ENCODE data around the gene LRMDA. TPM values are rescaled to one million over a fixed set of nuclear protein-coding genes. Genes with fewer than 3 reads are reported as not detected.

Gene LRMDA
- total and polyA plus RNA-seq, 2 of the 4 experiments (the other 2 are of a cell fraction) = 0.07 TPM; not detected in 1

DNA sequence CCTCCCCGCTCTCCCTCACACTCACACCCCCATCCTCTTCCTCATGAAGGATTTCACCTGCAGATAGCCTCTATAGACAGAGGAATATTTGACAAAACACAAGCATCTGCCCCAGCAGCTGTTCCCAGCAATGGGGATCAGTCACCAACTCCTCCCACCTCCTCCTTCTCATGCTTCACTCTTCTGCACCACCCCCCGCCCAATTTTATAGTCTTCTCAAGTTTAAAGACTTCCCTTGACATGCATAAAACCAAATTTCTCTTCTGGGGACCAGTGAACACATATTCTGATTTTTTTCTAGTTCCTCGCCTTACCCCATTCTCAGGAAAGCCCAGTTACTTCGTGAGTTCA lies 654.4 kb downstream of the LRMDA start:
- Histone ChIP-seq H3K79me1 (ENCODE audit: low read depth in 1 of 2, low read length in 2 of 2) (no peaks in the 10 kb centered on the region), H2BK20ac (ENCODE audit: low read depth, low read length) (no peak overlapping the region), H2AK9ac (replicated peaks; ENCODE audit: low read depth, low read length, poor library complexity) (no peak overlapping the region), H2BK120ac (ENCODE audit: low read depth, low read length) (no peak overlapping the region), H3K36me3 (ENCODE audit: control insufficient read depth, insufficient read depth, low read length) (no peaks in the 10 kb centered on the region), H3K9ac (ENCODE audit: low read depth, low read length) (no peak overlapping the region), H2BK5ac (ENCODE audit: low read depth, low read length, poor library complexity, severe bottlenecking) (no peak overlapping the region), H3K14ac (replicated peaks; ENCODE audit: low read depth, low read length) (no peak overlapping the region), H4K8ac (ENCODE audit: low read depth in 2 of 2, low read length in 2 of 2) (no peak overlapping the region), H3K4ac (ENCODE audit: low read depth, low read length) (no peak overlapping the region), H2BK15ac (ENCODE audit: low read depth, low read length) (no peak overlapping the region), H3K9me1 (ENCODE audit: insufficient read depth, low read length) (no peaks in the 10 kb centered on the region), H3K18ac (ENCODE audit: low read depth, low read length) (no peak overlapping the region), H4K20me1 (ENCODE audit: insufficient read depth, low read length) (no peaks in the 10 kb centered on the region), H3K56ac (ENCODE audit: extremely low read depth, insufficient read depth, low read length) (no peak overlapping the region), H3K27ac (ENCODE audit: insufficient read depth, low read length) (no peak overlapping the region), H3K4me2 (ENCODE audit: low read depth, low read length) (no peak overlapping the region), H4K91ac (ENCODE audit: insufficient read depth, low read depth, low read length) (no peak overlapping the region), H2AK5ac (ENCODE audit: low read depth, low read length) (no peak overlapping the region; the same call in 1 of the 2 replicates), H3K4me3 (ENCODE audit: insufficient read depth, low read depth, low read length) (no peak overlapping the region), H3K4me1 (ENCODE audit: control insufficient read depth, insufficient read depth, low read length) (peaks cover under 1% of the 10 kb centered on the region), H4K5ac (ENCODE audit: low read depth, low read length) (no peak overlapping the region), H3K23ac (ENCODE audit: low read depth, low read length) (no peak overlapping the region), H3K27me3 (ENCODE audit: control insufficient read depth, insufficient read depth, low read length) (no peaks in the 10 kb centered on the region; the same call in none of the 2 replicates), H2AFZ (replicated peaks; ENCODE audit: low read length, poor library complexity) (no peak overlapping the region), H3K9me3 (ENCODE audit: control insufficient read depth, insufficient read depth, low read length) (no peaks in the 10 kb centered on the region; the same call in 1 of the 2 replicates)
- intact Hi-C loops (cut with micrococcal nuclease) = no loop called here
- ChIA-PET POLR2A (ENCODE audit: unreplicated experiment) (no interaction called here), CTCF (no interaction called here)
- whole genome bisulfite sequencing, 2 experiments (ENCODE audit: extremely low coverage in 2 of 2, insufficient read length in 1 of 2) = 70% methylated on average over 2 of the region's 4 CpGs; no CpG with 5 or more reads in 1 of the 2 experiments
- ATAC-seq (ENCODE audit: low read depth) = no peak
- no TSS peak for BruUV-seq (replicated peaks)
- no peak for DNase-seq
- TF ChIP-seq, protein P1, sequence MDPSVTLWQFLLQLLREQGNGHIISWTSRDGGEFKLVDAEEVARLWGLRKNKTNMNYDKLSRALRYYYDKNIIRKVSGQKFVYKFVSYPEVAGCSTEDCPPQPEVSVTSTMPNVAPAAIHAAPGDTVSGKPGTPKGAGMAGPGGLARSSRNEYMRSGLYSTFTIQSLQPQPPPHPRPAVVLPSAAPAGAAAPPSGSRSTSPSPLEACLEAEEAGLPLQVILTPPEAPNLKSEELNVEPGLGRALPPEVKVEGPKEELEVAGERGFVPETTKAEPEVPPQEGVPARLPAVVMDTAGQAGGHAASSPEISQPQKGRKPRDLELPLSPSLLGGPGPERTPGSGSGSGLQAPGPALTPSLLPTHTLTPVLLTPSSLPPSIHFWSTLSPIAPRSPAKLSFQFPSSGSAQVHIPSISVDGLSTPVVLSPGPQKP (IDR thresholded peaks at IDR 0.05; ENCODE audit: borderline replicate concordance, low read depth, low read length) = no peak
- dilution Hi-C loops (cut with HindIII; ENCODE audit: low sequenced_read_pairs, unreplicated experiment) = no loop called here
- in situ Hi-C loops (cut with MboI; ENCODE audit: low sequenced_read_pairs) = no loop called here

Measured in IMR-90 (cell line).